Peyer's patch (tissue), 4 donors: ENCODE measurements around the gene C1orf122. TPM values are rescaled to one million over a fixed set of nuclear protein-coding genes. Genes with fewer than 3 reads are reported as not detected.
"Not testable (repeated sequence)": the region's sequence is repeated elsewhere in the genome, so short reads cannot be mapped to it uniquely, and the experiment has no call there.

ENCODE experiments used
- DNase-seq, 3 donors: peaks; one replicate each; pipeline ENCODE4 v3.0.0-alpha.2; 2017 to 2019
- H3K27ac ChIP-seq, 4 donors: fragments of 200-600 bp; sonication (generic); one replicate each; pipeline ENCODE4 v1.5.1; 2016 to 2019
- H3K27me3 ChIP-seq, 2 donors: fragments of 200-600 bp; sonication (generic); one replicate each; pipeline ENCODE4 v1.5.1; 2019
- H3K36me3 ChIP-seq, 3 donors: fragments of 200-600 bp; sonication (generic); one replicate each; pipeline ENCODE4 v1.5.1; 2016 to 2019
- H3K4me1 ChIP-seq, 4 donors: fragments of 200-600 bp; sonication (generic); one replicate each; pipeline ENCODE4 v1.5.1; 2016 to 2019
- H3K4me3 ChIP-seq, 4 donors: fragments of 200-600 bp; sonication (generic); 1 replicate in 3 of 4; 2 replicates in 1 of 4; pipeline ENCODE4 v1.5.1; 2016 to 2019; ENCODE audit warnings: mild to moderate bottlenecking in 1 of 4
- H3K9me3 ChIP-seq, 4 donors: fragments of 200-600 bp; sonication (generic); one replicate each; pipeline ENCODE4 v1.5.1; 2016 to 2019; ENCODE audit warnings: mild to moderate bottlenecking in 1 of 4
- CTCF ChIP-seq, 6 experiments: fragments of 450-650 bp in 4 of 6; fragments of 200-600 bp in 2 of 6; sonication (generic) in 1 of 6; IDR thresholded peaks; one replicate each; pipeline ENCODE4 v1.5.1; 2017 to 2019; ENCODE audit warnings: antibody characterized with exemption in 6 of 6, mild to moderate bottlenecking in 3 of 6, moderate library complexity in 1 of 6
- POLR2A ChIP-seq, 2 donors: fragments of 450-650 bp; IDR thresholded peaks; one replicate each; pipeline ENCODE4 v1.5.1; 2017; ENCODE audit warnings: antibody characterized with exemption in 2 of 2, mild to moderate bottlenecking in 2 of 2, moderate library complexity in 2 of 2
- total RNA-seq, 4 donors: library from RNA; depleted of rRNA; stranded (reverse); fragments of >200 nt; gene quantifications; one replicate each; pipeline ENCODE4 v1.1.0, GENCODE V29; 2016

Gene C1orf122
- total RNA-seq, 4 donors from 2014 or later, result 27.2 to 178 (median 39.6) TPM

GRCh38 chr1:37764414-37764825 is 43.2 kb upstream of the C1orf122 start:
- Histone ChIP-seq H3K9me3 (no peaks in the 10 kb centered on the region), H3K4me1 (no peaks in the 10 kb centered on the region), H3K4me3 (no peak overlapping the region), H3K36me3 (no peaks in the 10 kb centered on the region), H3K27me3 (peaks cover 0 to 23% of the 10 kb centered on the region in 2 donors), H3K27ac (no peak overlapping the region)
- DNase-seq, result no peak
- no peak for TF ChIP-seq POLR2A (IDR thresholded peaks at IDR 0.05)
- no peak for TF ChIP-seq CTCF (IDR thresholded peaks at IDR 0.05)

GRCh38 chr1:37764888-37765441 is 42.6 kb upstream of the C1orf122 start, which contains the start of gene EPHA10:
TSS of gene EPHA10 (minus strand) at chr1:37765120. CDS start at chr1:37765066, 54 bp downstream.
- Histone ChIP-seq H3K27me3 (peaks cover 0 to 23% of the 10 kb centered on the region in 2 donors), H3K36me3 (no peaks in the 10 kb centered on the region), H3K4me1 (no peaks in the 10 kb centered on the region), H3K27ac (no peak within 1 kb of the TSS), H3K9me3 (no peaks in the 10 kb centered on the region), H3K4me3 (no peak within 1 kb of the TSS)
- no peak for DNase-seq
- TF ChIP-seq POLR2A (IDR thresholded peaks at IDR 0.05), result no peak
- TF ChIP-seq CTCF (IDR thresholded peaks at IDR 0.05), result no peak

GRCh38 chr1:37765916-37766664 is 41.5 kb upstream of the C1orf122 start:
- peaks cover 0 to 23% of the 10 kb centered on the region in 2 donors for H3K27me3 ChIP-seq
- H3K27ac ChIP-seq, result no peak overlapping the region
- no peaks in the 10 kb centered on the region for H3K4me1 ChIP-seq
- no peak overlapping the region for H3K4me3 ChIP-seq
- H3K36me3 ChIP-seq, result no peaks in the 10 kb centered on the region
- DNase-seq, result no peak
- TF ChIP-seq POLR2A (IDR thresholded peaks at IDR 0.05), result no peak
- no peak for TF ChIP-seq CTCF (IDR thresholded peaks at IDR 0.05)
- H3K9me3 ChIP-seq, result no peaks in the 10 kb centered on the region

GRCh38 chr1:37767488-37767887 is 40.1 kb upstream of the C1orf122 start:
- Histone ChIP-seq H3K27me3 (peaks cover 0 to 23% of the 10 kb centered on the region in 2 donors), H3K36me3 (no peaks in the 10 kb centered on the region), H3K27ac (no peak overlapping the region), H3K4me1 (no peaks in the 10 kb centered on the region), H3K4me3 (no peak overlapping the region), H3K9me3 (no peaks in the 10 kb centered on the region)
- TF ChIP-seq CTCF (IDR thresholded peaks at IDR 0.05), result no peak
- no peak for TF ChIP-seq POLR2A (IDR thresholded peaks at IDR 0.05)
- DNase-seq, result no peak

- H3K9me3 ChIP-seq, H3K36me3 ChIP-seq, DNase-seq, H3K4me3 ChIP-seq, H3K27ac ChIP-seq, H3K4me1 ChIP-seq, H3K27me3 ChIP-seq: not testable (repeated sequence)
Measured at GRCh38 chr1:37771440-37771839, 36.1 kb upstream of the C1orf122 start.

- H3K27ac ChIP-seq, result no peak overlapping the region
- no peaks in the 10 kb centered on the region for H3K27me3 ChIP-seq
- H3K9me3 ChIP-seq, result no peaks in the 10 kb centered on the region
- no peak overlapping the region for H3K4me3 ChIP-seq
- no peak for DNase-seq
- TF ChIP-seq POLR2A (IDR thresholded peaks at IDR 0.05) (no peak), CTCF (IDR thresholded peaks at IDR 0.05) (no peak)
- H3K4me1 ChIP-seq, result no peaks in the 10 kb centered on the region
- no peaks in the 10 kb centered on the region for H3K36me3 ChIP-seq
Measured at GRCh38 chr1:37776946-37777516, 30.6 kb upstream of the C1orf122 start.
